PC-3 (cell line): ENCODE measurements around the gene CYREN. TPM values are rescaled to one million over a fixed set of nuclear protein-coding genes. Genes with fewer than 3 reads are reported as not detected.

ENCODE experiments used
- ATAC-seq: fragments of 200-7000 bp; cut with Tn5 transposase; 2 replicates; pipeline ENCODE4 v1.9.1; 2020; ENCODE audit warnings: mild to moderate bottlenecking, moderate library complexity
- BruUV-seq: library from RNA; stranded (reverse); fragments of 400-500 nt; replicated peaks from 2 replicates; lab custom pipeline; 2021; lab: Mats Ljungman, UMichigan
- CTCF ChIA-PET: fragments of 300-600 bp; sonication (Branson Sonifier 250); formaldehyde crosslinking; loops from one replicate; lab custom pipeline; 2022; ENCODE audit warnings: antibody characterized with exemption; lab: Charles Lee
- POLR2A ChIA-PET: fragments of 300-600 bp; sonication (Branson Sonifier 250); formaldehyde crosslinking; loops from one replicate; lab custom pipeline; 2022; ENCODE audit warnings: antibody characterized with exemption; ENCODE audit not compliant: unreplicated experiment; lab: Charles Lee
- DNase-seq: peaks from one replicate; pipeline ENCODE4 v3.0.0-alpha.2; 2015
- H2AFZ ChIP-seq: fragments of 300-600 bp; sonication (generic); 2 replicates; pipeline ENCODE4 v1.6.0; 2016; ENCODE audit warnings: antibody characterized with exemption, low read length
- H3F3A ChIP-seq: fragments of 300-600 bp; sonication (generic); one replicate; pipeline ENCODE4 v1.6.0; 2017; ENCODE audit warnings: antibody characterized with exemption, low read length, control low read depth, mild to moderate bottlenecking; ENCODE audit not compliant: unreplicated experiment
- H3K27ac ChIP-seq: fragments of 300-600 bp; sonication (generic); 2 replicates; pipeline ENCODE4 v1.5.1; 2016; ENCODE audit warnings: mild to moderate bottlenecking, low read length
- H3K27me3 ChIP-seq: fragments of 300-600 bp; sonication (generic); 2 replicates; pipeline ENCODE4 v1.6.1; 2016; ENCODE audit warnings: low read length, mixed read lengths
- H3K36me3 ChIP-seq: fragments of 300-600 bp; sonication (generic); 2 replicates; pipeline ENCODE4 v1.6.1; 2016; ENCODE audit warnings: low read depth, mixed run types, low read length, mixed read lengths
- H3K4me1 ChIP-seq: fragments of 300-600 bp; sonication (generic); 2 replicates; pipeline ENCODE4 v1.5.1; 2016; ENCODE audit warnings: low read length; ENCODE audit not compliant: insufficient read depth
- H3K4me2 ChIP-seq: fragments of 300-600 bp; sonication (generic); 2 replicates; pipeline ENCODE4 v1.6.0; 2016; ENCODE audit warnings: low read length
- H3K4me3 ChIP-seq: fragments of 300-600 bp; sonication (generic); 2 replicates; pipeline ENCODE4 v1.5.1; 2016; ENCODE audit warnings: mild to moderate bottlenecking, low read length, mixed read lengths
- H3K79me2 ChIP-seq: fragments of 300-600 bp; sonication (generic); 2 replicates; pipeline ENCODE4 v1.6.1; 2017; ENCODE audit warnings: low read length, mixed read lengths
- H3K9ac ChIP-seq: fragments of 300-600 bp; sonication (generic); 2 replicates; pipeline ENCODE4 v1.6.0; 2016; ENCODE audit warnings: mild to moderate bottlenecking, low read length
- H3K9me2 ChIP-seq: fragments of 300-600 bp; sonication (generic); replicated peaks from 2 replicates; pipeline ENCODE4 v1.6.1; 2016; ENCODE audit warnings: mixed run types, low read length, mixed read lengths
- H3K9me3 ChIP-seq: fragments of 300-600 bp; sonication (generic); 2 replicates; pipeline ENCODE4 v1.6.1; 2016; ENCODE audit warnings: low read length, mixed read lengths
- H4K20me1 ChIP-seq: fragments of 300-600 bp; sonication (generic); 2 replicates; pipeline ENCODE4 v1.6.1; 2016; ENCODE audit warnings: low read length, mixed read lengths
- CTCF ChIP-seq: fragments of 300-600 bp; sonication (generic); conservative IDR thresholded peaks from 2 replicates; pipeline ENCODE4 v1.5.1; 2017; ENCODE audit warnings: antibody characterized with exemption, low read depth, mild to moderate bottlenecking, low read length
- EZH2 ChIP-seq: fragments of 300-600 bp; sonication (generic); IDR thresholded peaks from one replicate; pipeline ENCODE4 v1.6.1; 2017; ENCODE audit warnings: antibody characterized with exemption, mild to moderate bottlenecking, low read length; ENCODE audit not compliant: unreplicated experiment
- EZH2phosphoT487 ChIP-seq: fragments of 300-600 bp; sonication (generic); IDR thresholded peaks from 2 replicates; pipeline ENCODE4 v1.6.1; 2018; ENCODE audit warnings: mild to moderate bottlenecking, antibody characterized with exemption, low read length, borderline replicate concordance
- intact Hi-C: fragments of 100-400 bp; cut with micrococcal nuclease; formaldehyde crosslinking; loops from 2 replicates; pipeline ENCODE4 v1.9.0; 2023
- total RNA-seq: library from RNA; depleted of rRNA; stranded (reverse); fragments of >200 nt; gene quantifications from 2 replicates; pipeline ENCODE4 v1.2.3, GENCODE V29; 2014

The CYREN gene
- total RNA-seq, 1 experiment from 2014 or later, result 48.2 TPM

GRCh38 chr7:135161669-135162068, 8.8 kb downstream of the CYREN start:
- H3K9me3 ChIP-seq, result no peaks in the 10 kb centered on the region
- ChIA-PET CTCF (no interaction called here), POLR2A (no interaction called here)
- no peaks in the 10 kb centered on the region for H3K79me2 ChIP-seq
- no peaks in the 10 kb centered on the region for H3K4me1 ChIP-seq
- no peak overlapping the region for H3K9ac ChIP-seq
- H2AFZ ChIP-seq, result no peak overlapping the region
- intact Hi-C loops, result no loop called here
- H3K27ac ChIP-seq, result no peak overlapping the region
- no peak overlapping the region for H3K4me3 ChIP-seq
- DNase-seq, result no peak
- peaks cover 19% of the 10 kb centered on the region for H3K36me3 ChIP-seq
- no TSS peak for BruUV-seq
- H3K27me3 ChIP-seq, result no peaks in the 10 kb centered on the region
- no peak for ATAC-seq
- no peaks in the 10 kb centered on the region for H3K9me2 ChIP-seq
- H3F3A ChIP-seq, result no peaks in the 10 kb centered on the region
- TF ChIP-seq EZH2 (no peak), EZH2phosphoT487 (no peak), CTCF (no peak)
- no peaks in the 10 kb centered on the region for H4K20me1 ChIP-seq
- H3K4me2 ChIP-seq, result no peak overlapping the region

DNA sequence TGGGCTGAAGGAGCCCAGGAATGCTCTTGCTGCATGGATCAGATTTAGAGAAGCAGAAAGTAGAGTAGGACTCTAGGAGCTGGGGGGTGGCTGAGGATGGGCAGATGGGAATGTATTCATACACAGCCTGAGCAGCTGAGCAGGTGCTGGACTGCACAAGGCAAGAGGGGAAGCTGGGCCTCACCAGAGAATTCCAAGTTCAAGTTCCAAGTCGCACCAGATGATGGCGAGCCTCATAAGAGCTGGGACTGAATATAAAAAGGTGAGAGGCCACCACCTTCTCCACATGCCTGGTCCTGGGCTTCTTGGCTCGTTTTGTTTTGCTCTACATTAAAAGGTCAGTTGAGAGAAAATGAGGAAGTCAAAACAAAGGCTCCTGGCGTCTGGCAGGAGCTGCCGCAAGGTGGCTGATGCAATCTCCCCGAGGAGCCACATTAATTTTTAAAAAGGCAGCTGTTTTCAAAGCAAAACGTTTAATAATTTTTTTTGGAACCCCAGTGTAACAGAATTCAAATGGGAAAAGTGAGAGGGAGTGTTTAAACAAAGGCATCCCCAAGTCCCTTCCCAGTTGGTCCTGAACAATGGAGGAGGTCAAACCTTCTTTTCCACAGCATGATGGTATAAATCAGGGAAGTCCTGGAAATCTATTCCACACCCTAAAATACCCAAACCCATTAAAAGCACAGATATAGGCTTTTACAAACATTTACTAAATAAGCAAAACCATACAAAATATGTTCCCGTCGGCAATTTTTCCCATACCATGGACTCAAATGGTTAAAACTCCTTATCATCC, 9.5 kb downstream of the CYREN start:
- no peaks in the 10 kb centered on the region for H3K4me1 ChIP-seq
- peaks cover 3% of the 10 kb centered on the region; the same call in 1 of the 2 replicates for H3K9me3 ChIP-seq
- H3K4me2 ChIP-seq, result no peak overlapping the region
- no peaks in the 10 kb centered on the region for H3F3A ChIP-seq
- no peak overlapping the region for H3K4me3 ChIP-seq
- no peak overlapping the region for H3K9ac ChIP-seq
- H3K27ac ChIP-seq, result no peak overlapping the region
- H3K27me3 ChIP-seq, result no peaks in the 10 kb centered on the region
- no peaks in the 10 kb centered on the region for H4K20me1 ChIP-seq
- DNase-seq (no peak), ATAC-seq (no peak)
- no peaks in the 10 kb centered on the region for H3K79me2 ChIP-seq
- H2AFZ ChIP-seq, result no peak overlapping the region
- H3K36me3 ChIP-seq, result peaks cover 13% of the 10 kb centered on the region
- no peaks in the 10 kb centered on the region for H3K9me2 ChIP-seq
- intact Hi-C loops, result no loop called here
- TF ChIP-seq EZH2phosphoT487, result no peak
- TF ChIP-seq EZH2, result no peak
- no peak for TF ChIP-seq CTCF
- CTCF ChIA-PET, result no interaction called here
- POLR2A ChIA-PET, result no interaction called here
- no TSS peak for BruUV-seq
